OCI-LY1 (cell line): ENCODE results near the gene KLF11.

Experiments used
- H2AFZ ChIP-seq: fragments of 200-600 bp; sonication (generic), shearing (Covaris generic); 2 replicates; pipeline ENCODE4 v1.6.0; 2014; ENCODE audit warnings: antibody characterized with exemption, mild to moderate bottlenecking, low read length
- H3F3A ChIP-seq: fragments of 200-600 bp; sonication (generic), shearing (Covaris generic); 2 replicates; pipeline ENCODE4 v1.6.0; 2014; ENCODE audit warnings: mild to moderate bottlenecking, antibody characterized with exemption, low read length, moderate library complexity; ENCODE audit not compliant: insufficient read depth
- H3K27ac ChIP-seq: fragments of 200-600 bp; sonication (generic); 2 replicates; pipeline ENCODE4 v1.5.1; 2014; ENCODE audit warnings: low read length, mixed run types, mild to moderate bottlenecking, low read depth; ENCODE audit not compliant: poor library complexity, severe bottlenecking
- H3K27me3 ChIP-seq: fragments of 200-600 bp; sonication (generic); 2 replicates; pipeline ENCODE4 v1.6.0; 2014; ENCODE audit warnings: antibody characterized with exemption, mild to moderate bottlenecking, low read length, moderate library complexity; ENCODE audit not compliant: insufficient read depth
- H3K36me3 ChIP-seq: fragments of 200-600 bp; sonication (generic); 2 replicates; pipeline ENCODE4 v1.6.1; 2014; ENCODE audit warnings: mild to moderate bottlenecking, antibody characterized with exemption, low read length, moderate library complexity, mixed read lengths; ENCODE audit not compliant: insufficient read depth
- H3K4me1 ChIP-seq: fragments of 200-600 bp; sonication (generic); 2 replicates; pipeline ENCODE4 v1.5.1; 2014; ENCODE audit warnings: mild to moderate bottlenecking, low read length, moderate library complexity; ENCODE audit not compliant: insufficient read depth, severe bottlenecking
- H3K4me2 ChIP-seq: fragments of 200-600 bp; sonication (generic), shearing (Covaris generic); 2 replicates; pipeline ENCODE4 v1.6.1; 2014; ENCODE audit warnings: low read length
- H3K4me3 ChIP-seq: fragments of 200-600 bp; sonication (generic); 2 replicates; pipeline ENCODE4 v1.5.1; 2014; ENCODE audit warnings: low read length, low read depth, mild to moderate bottlenecking, mixed read lengths; ENCODE audit not compliant: poor library complexity, severe bottlenecking
- H3K79me2 ChIP-seq: fragments of 200-600 bp; shearing (Covaris generic); 2 replicates; pipeline ENCODE4 v1.6.1; 2016; ENCODE audit warnings: mixed run types, low read length, mixed read lengths; ENCODE audit not compliant: insufficient read depth
- H3K9ac ChIP-seq: fragments of 200-600 bp; sonication (generic), shearing (Covaris generic); 2 replicates; pipeline ENCODE4 v1.6.1; 2014; ENCODE audit warnings: mild to moderate bottlenecking, low read length, mixed read lengths
- H3K9me2 ChIP-seq: fragments of 200-600 bp; sonication (generic), shearing (Covaris generic); 2 replicates; pipeline ENCODE4 v1.6.1; 2014; ENCODE audit warnings: low read depth, mild to moderate bottlenecking, low read length, mixed read lengths
- H3K9me3 ChIP-seq: fragments of 200-600 bp; shearing (Covaris generic); 2 replicates; pipeline ENCODE4 v1.6.1; 2014; ENCODE audit warnings: low read length, mixed read lengths
- H4K20me1 ChIP-seq: fragments of 200-600 bp; sonication (generic), shearing (Covaris generic); 2 replicates; pipeline ENCODE4 v1.6.0; 2016; ENCODE audit warnings: mild to moderate bottlenecking, low read length; ENCODE audit not compliant: insufficient read depth
- CTCF ChIP-seq: fragments of 200-600 bp; sonication (generic), shearing (Covaris generic); IDR thresholded peaks from 2 replicates; pipeline ENCODE4 v1.5.1; 2017; ENCODE audit warnings: mild to moderate bottlenecking, antibody characterized with exemption, low read length, moderate library complexity, mixed read lengths
- EZH2 ChIP-seq: fragments of 200-600 bp; sonication (generic), shearing (Covaris generic); IDR thresholded peaks from 2 replicates; pipeline ENCODE4 v1.8.0; 2017; ENCODE audit warnings: borderline replicate concordance, mixed run types, mild to moderate bottlenecking, antibody characterized with exemption, low read length, moderate library complexity, mixed read lengths

KLF11 gene

GRCh38 chr2:10022966-10023662, 20.2 kb upstream of the KLF11 start:
- Histone ChIP-seq H3K4me3 (no peak overlapping the region), H3K36me3 (no peaks in the 10 kb centered on the region), H4K20me1 (no peaks in the 10 kb centered on the region), H3K27ac (no peak overlapping the region), H2AFZ (no peak overlapping the region), H3F3A (no peaks in the 10 kb centered on the region), H3K27me3 (0 out of 2 replicates have a peak, but pooled peaks cover 4% of the 10 kb centered on the region), H3K79me2 (no peaks in the 10 kb centered on the region), H3K4me1 (no peaks in the 10 kb centered on the region), H3K4me2 (no peak overlapping the region), H3K9ac (no peak overlapping the region), H3K9me3 (no peaks in the 10 kb centered on the region), H3K9me2 (no peaks in the 10 kb centered on the region)
- no peak for TF ChIP-seq EZH2
- TF ChIP-seq CTCF, result no peak

- Histone ChIP-seq H3K27ac (no peak overlapping the region), H2AFZ (no peak overlapping the region), H3K4me3 (no peak overlapping the region), H3K9me3 (no peaks in the 10 kb centered on the region), H3K36me3 (no peaks in the 10 kb centered on the region), H3K4me1 (no peaks in the 10 kb centered on the region), H3K9me2 (no peaks in the 10 kb centered on the region), H3K4me2 (no peak overlapping the region), H4K20me1 (no peaks in the 10 kb centered on the region), H3F3A (no peaks in the 10 kb centered on the region), H3K79me2 (no peaks in the 10 kb centered on the region), H3K27me3 (0 out of 2 replicates have a peak, but pooled peaks cover 5% of the 10 kb centered on the region), H3K9ac (no peak overlapping the region)
- no peak for TF ChIP-seq CTCF
- no peak for TF ChIP-seq EZH2
Measured at GRCh38 chr2:10026940-10027569, 16.3 kb upstream of the KLF11 start.

- H3K4me2 ChIP-seq, result no peak overlapping the region
- no peaks in the 10 kb centered on the region for H3F3A ChIP-seq
- H4K20me1 ChIP-seq, result no peaks in the 10 kb centered on the region
- no peaks in the 10 kb centered on the region for H3K36me3 ChIP-seq
- no peaks in the 10 kb centered on the region for H3K4me1 ChIP-seq
- H3K4me3 ChIP-seq, result no peak overlapping the region
- H3K79me2 ChIP-seq, result no peaks in the 10 kb centered on the region
- H3K27me3 ChIP-seq, result 0 out of 2 replicates have a peak, but pooled peaks cover 5% of the 10 kb centered on the region
- no peaks in the 10 kb centered on the region for H3K9me2 ChIP-seq
- TF ChIP-seq EZH2, result no peak
- TF ChIP-seq CTCF, result no peak
- H3K27ac ChIP-seq, result no peak overlapping the region
- H3K9ac ChIP-seq, result no peak overlapping the region
- H2AFZ ChIP-seq, result no peak overlapping the region
- no peaks in the 10 kb centered on the region for H3K9me3 ChIP-seq
Measured at GRCh38 chr2:10027660-10028330, 15.6 kb upstream of the KLF11 start.
